IPS-11a (cell line): ENCODE measurements around the gene COL5A1.

Source experiments
- H3K4me3 ChIP-seq: one replicate; pipeline ENCODE4 v1.5.1; 2013; ENCODE audit warnings: low read depth, low read length, control low read depth

COL5A1 gene

DNA sequence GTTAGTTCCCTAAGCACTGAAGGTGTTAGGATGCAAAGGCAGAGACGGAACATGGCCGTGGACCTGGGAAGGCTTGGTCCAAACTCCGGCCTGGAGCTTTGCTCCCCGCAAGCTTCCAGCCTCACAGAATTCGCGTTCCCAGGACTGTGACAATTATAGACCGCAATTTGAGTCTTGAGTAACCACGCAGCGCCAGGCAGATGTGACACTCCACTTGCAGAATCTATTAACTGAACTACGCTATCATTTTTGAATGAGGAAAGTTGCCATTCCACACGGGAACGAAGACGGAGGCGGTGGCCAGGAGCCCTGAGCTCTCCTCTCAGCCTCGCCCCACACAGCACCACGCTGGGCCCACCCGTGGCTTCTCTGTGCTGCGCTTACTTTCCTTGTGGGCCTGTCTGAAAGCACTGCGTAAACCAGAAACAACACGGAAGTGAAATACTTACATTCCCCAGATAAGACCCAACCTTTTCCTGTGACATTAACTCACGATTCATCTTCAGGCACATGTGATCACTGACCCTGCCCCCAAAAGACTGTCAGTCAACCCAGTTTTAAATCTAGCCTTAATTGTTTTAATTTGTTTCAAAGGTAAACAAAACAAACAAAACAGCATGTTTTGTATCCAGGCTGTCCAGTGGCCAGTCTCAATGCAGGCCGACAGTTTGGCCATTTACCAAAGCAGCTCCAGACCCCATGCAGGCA lies 16.1 kb upstream of the COL5A1 start:
- no peak overlapping the region for H3K4me3 ChIP-seq

DNA sequence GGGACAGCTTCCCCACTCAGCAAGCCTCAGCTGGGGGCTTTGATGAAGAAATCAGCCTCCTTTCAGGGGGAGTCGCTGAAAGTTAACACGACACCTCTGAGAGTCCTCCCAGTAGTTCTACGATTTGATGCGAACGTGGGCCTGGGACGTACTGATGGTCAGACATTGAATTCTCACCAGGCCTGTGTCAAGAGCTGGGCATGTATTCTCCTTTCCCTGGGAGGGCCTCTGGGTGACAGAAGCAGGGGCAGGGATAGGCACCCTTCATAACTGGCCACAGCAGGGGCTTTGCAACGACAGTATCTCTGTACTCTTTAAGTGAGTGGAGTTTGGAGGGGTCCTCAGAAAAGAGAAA lies 15.6 kb upstream of the COL5A1 start:
- no peak overlapping the region for H3K4me3 ChIP-seq

DNA sequence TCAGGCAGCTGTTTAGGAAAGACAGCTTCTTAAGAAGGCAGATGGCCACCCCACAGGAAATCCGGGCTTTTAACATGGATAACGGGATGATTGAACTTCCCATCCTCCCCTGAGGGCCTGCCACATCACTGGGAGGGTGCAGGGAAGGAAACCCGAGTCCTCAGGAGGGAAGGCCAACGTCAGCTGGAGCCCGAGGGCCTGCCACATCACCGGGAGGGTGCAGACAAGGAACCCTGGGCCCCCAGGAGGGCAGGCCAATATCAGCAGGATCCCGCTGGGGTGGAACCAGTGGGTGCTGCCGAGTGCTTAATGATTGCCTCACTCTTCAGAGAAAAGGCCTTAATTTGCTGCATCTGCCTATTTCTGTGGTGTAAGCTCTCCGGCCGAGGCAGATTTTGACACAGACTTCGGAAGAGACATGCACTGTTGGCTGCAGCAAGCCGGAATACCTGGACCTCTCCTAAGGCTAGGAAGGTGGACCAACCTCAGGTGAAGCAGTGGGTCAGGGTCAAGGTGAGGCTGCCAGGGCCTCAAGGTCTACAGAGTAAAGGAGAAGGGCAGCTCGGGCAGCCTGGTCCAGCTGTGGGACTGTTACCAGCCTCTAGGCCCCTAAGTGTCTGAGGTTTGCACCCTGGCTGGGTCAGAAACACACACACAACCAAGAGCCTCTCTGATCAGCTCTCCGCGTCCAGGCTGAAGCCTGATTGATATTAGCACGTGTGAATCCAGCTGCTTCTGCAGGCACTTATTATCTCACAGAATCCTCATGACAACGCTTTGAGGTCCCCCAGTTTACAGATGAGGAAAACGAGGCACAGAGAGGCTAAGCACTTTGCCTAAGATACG lies 14.8 kb upstream of the COL5A1 start:
- H3K4me3 ChIP-seq = no peak overlapping the region

- H3K4me3 ChIP-seq = no peak overlapping the region
Observed at GRCh38 chr9:134627417-134628353, 13.9 kb upstream of the COL5A1 start.

- H3K4me3 ChIP-seq = no peak overlapping the region
Observed at GRCh38 chr9:134628354-134628736, 13.3 kb upstream of the COL5A1 start.

- no peak overlapping the region for H3K4me3 ChIP-seq
Observed at GRCh38 chr9:134629061-134629585, 12.5 kb upstream of the COL5A1 start.

GRCh38 chr9:134629586-134630392 lies 11.8 kb upstream of the COL5A1 start:
- H3K4me3 ChIP-seq = no peak overlapping the region

DNA sequence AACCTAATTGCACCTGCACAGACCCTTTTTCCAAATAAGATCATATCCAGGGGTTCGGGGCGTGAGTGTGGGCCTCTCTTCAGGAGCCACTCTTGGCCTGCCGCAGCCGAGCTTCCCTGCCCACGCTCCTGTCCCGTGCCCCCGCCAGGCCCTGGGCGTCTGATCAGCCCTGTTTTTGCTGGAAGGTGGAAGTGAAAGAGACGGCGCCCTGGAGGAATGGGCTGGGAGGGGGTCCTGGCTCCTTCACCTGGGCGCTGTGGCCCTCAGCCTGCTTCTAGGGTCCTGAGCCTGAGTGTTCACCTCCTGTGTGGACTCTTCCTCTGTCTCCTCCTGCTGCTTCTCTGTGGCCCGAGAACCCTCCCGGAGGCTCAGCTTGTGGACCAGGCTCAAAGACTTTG lies 11.2 kb upstream of the COL5A1 start:
- no peak overlapping the region for H3K4me3 ChIP-seq

- no peak overlapping the region for H3K4me3 ChIP-seq
Observed at GRCh38 chr9:134630861-134631260, 10.7 kb upstream of the COL5A1 start.

- no peak overlapping the region for H3K4me3 ChIP-seq
Observed at GRCh38 chr9:134631881-134632280, 9.7 kb upstream of the COL5A1 start.

- no peak overlapping the region for H3K4me3 ChIP-seq
Observed at GRCh38 chr9:134632329-134632728, 9.3 kb upstream of the COL5A1 start.

- no peak overlapping the region for H3K4me3 ChIP-seq
Observed at GRCh38 chr9:134633362-134634142, 8.1 kb upstream of the COL5A1 start.

DNA sequence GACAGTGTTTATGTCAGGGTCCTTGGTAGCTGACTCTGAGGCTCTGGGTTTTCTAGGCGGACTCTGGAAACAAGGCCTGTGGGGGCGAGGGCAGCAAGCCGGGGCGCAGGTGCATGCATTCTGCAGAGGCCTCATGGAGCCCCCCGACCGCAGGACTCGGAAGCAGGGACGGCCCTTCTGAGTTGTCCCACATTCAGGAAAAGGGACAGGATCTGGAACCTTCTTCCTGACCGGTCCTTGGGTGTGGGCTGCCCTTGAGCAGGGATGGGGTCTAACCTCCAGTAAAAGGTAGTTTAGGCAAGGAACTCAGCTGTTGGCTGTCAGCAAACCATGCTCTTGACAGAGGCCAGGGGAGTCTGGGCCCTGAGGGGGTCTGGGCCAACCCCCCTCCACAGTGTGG lies 7.4 kb upstream of the COL5A1 start:
- H3K4me3 ChIP-seq = no peak overlapping the region

DNA sequence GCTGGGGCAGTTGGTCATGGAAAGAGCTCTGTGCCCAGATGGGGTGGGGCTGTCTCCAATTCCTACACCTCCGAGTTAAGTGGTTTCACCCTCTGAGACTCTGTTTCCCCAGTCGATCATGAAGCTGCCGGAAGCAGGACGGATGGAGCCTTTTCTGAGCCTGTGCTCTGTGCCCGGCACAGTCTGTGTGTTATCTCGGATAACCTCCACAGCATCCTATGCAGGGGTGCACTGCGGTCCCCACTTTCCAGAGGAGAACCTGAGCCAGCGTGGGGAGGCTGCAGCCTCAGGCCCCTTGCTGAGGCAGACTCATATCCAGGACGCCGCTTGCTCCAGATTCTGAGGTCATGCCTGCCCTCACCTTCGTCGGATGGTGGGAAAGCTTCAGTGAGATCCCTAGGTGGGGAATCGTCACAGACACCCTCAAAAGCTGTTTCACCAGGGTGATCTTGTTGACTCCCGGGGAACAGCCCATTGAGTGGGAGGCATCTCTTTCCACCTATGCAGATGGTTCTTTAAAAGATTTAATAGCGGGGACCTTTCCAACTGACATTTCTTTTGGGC lies 6.9 kb upstream of the COL5A1 start:
- H3K4me3 ChIP-seq = no peak overlapping the region

- H3K4me3 ChIP-seq = no peak overlapping the region
Observed at GRCh38 chr9:134635351-134636148, 6.1 kb upstream of the COL5A1 start.

GRCh38 chr9:134636149-134636507 lies 5.5 kb upstream of the COL5A1 start:
- no peak overlapping the region for H3K4me3 ChIP-seq

DNA sequence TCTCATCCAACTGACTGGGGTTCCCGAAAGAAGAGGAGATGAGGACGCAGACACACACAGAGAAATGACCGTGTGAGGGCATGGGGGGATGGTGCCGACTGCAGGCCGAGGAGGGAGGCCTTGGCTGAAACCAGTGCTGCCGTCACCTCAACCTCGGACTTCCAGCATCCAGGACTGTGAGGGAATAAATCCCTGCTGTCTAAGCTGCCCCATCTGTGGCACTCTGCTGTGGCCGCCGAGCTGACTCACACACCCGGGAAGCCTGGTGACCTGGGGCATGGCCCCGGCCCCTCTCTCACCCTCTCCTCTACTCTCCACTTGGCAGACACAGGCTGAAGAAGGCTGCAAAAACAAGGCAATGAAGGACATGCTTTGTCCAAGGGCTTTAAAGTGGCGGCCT lies 4.4 kb upstream of the COL5A1 start:
- H3K4me3 ChIP-seq = no peak overlapping the region

DNA sequence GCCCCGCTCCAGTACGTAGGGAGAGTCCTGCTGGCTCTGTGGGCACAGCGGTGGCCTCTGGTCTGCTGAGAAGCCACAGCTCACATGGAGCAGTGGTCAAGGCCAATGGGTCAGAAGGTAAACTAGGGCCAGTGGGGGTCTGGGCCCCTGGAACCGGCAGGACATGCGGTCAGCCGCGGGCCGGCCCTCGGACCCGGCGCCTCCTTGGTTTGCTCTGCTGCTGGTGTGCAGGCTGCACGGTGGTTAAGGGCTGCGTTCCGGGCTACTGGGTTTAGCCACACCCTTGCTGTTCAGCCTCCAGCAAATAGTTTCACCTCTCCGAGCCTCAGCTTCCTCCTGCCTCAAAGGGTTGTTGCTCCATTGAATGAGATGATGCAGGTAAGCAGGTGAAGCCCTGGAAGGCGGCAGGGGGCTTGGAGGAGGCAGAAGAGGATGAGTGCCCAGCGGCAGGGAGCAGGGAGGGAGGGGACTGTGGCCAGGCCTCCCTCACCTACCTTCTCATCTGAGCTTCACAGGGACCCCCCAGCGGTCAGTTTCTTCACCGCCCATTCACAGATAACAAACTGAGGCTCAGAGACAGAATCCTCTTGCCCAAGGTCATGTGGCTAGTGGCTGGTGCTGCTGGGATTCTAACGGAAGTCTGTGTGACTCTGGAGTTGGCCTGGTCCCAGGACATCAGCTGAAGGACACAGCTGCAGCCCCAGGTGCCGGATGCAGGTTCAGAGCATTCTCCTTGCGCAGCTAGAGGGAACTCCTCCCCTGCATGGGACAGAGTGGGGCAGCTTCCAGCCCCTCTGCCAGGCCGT lies 3.7 kb upstream of the COL5A1 start:
- no peak overlapping the region for H3K4me3 ChIP-seq
